ENCODE data around the gene MAGEA8.

- no peak for TF ChIP-seq POLR2A (IDR thresholded peaks at IDR 0.05; ENCODE audit: low read length)
- no peak for TF ChIP-seq GATA1 (IDR thresholded peaks at IDR 0.05; ENCODE audit: low read depth, low read length)
Observed at GRCh38 chrX:149870840-149871239, 10.1 kb upstream of the MAGEA8 start.
